PC-3 (cell line): Measurements from ENCODE around the gene RNF181. TPM values are rescaled to one million over a fixed set of nuclear protein-coding genes. Genes with fewer than 3 reads are reported as not detected.
"Not testable (repeated sequence)": the region's sequence is repeated elsewhere in the genome, so short reads cannot be mapped to it uniquely, and the experiment has no call there.

ENCODE experiments used
- ATAC-seq: fragments of 200-7000 bp; cut with Tn5 transposase; 2 replicates; pipeline ENCODE4 v1.9.1; 2020; ENCODE audit warnings: mild to moderate bottlenecking, moderate library complexity
- BruUV-seq: library from RNA; stranded (reverse); fragments of 400-500 nt; replicated peaks from 2 replicates; lab custom pipeline; 2021; lab: Mats Ljungman, UMichigan
- CTCF ChIA-PET: fragments of 300-600 bp; sonication (Branson Sonifier 250); formaldehyde crosslinking; loops from one replicate; lab custom pipeline; 2022; ENCODE audit warnings: antibody characterized with exemption; lab: Charles Lee
- POLR2A ChIA-PET: fragments of 300-600 bp; sonication (Branson Sonifier 250); formaldehyde crosslinking; loops from one replicate; lab custom pipeline; 2022; ENCODE audit warnings: antibody characterized with exemption; ENCODE audit not compliant: unreplicated experiment; lab: Charles Lee
- DNase-seq: peaks from one replicate; pipeline ENCODE4 v3.0.0-alpha.2; 2015
- H2AFZ ChIP-seq: fragments of 300-600 bp; sonication (generic); 2 replicates; pipeline ENCODE4 v1.6.0; 2016; ENCODE audit warnings: antibody characterized with exemption, low read length
- H3F3A ChIP-seq: fragments of 300-600 bp; sonication (generic); one replicate; pipeline ENCODE4 v1.6.0; 2017; ENCODE audit warnings: antibody characterized with exemption, low read length, control low read depth, mild to moderate bottlenecking; ENCODE audit not compliant: unreplicated experiment
- H3K27ac ChIP-seq: fragments of 300-600 bp; sonication (generic); 2 replicates; pipeline ENCODE4 v1.5.1; 2016; ENCODE audit warnings: mild to moderate bottlenecking, low read length
- H3K27me3 ChIP-seq: fragments of 300-600 bp; sonication (generic); 2 replicates; pipeline ENCODE4 v1.6.1; 2016; ENCODE audit warnings: low read length, mixed read lengths
- H3K36me3 ChIP-seq: fragments of 300-600 bp; sonication (generic); 2 replicates; pipeline ENCODE4 v1.6.1; 2016; ENCODE audit warnings: low read depth, mixed run types, low read length, mixed read lengths
- H3K4me1 ChIP-seq: fragments of 300-600 bp; sonication (generic); 2 replicates; pipeline ENCODE4 v1.5.1; 2016; ENCODE audit warnings: low read length; ENCODE audit not compliant: insufficient read depth
- H3K4me2 ChIP-seq: fragments of 300-600 bp; sonication (generic); 2 replicates; pipeline ENCODE4 v1.6.0; 2016; ENCODE audit warnings: low read length
- H3K4me3 ChIP-seq: fragments of 300-600 bp; sonication (generic); 2 replicates; pipeline ENCODE4 v1.5.1; 2016; ENCODE audit warnings: mild to moderate bottlenecking, low read length, mixed read lengths
- H3K79me2 ChIP-seq: fragments of 300-600 bp; sonication (generic); 2 replicates; pipeline ENCODE4 v1.6.1; 2017; ENCODE audit warnings: low read length, mixed read lengths
- H3K9ac ChIP-seq: fragments of 300-600 bp; sonication (generic); 2 replicates; pipeline ENCODE4 v1.6.0; 2016; ENCODE audit warnings: mild to moderate bottlenecking, low read length
- H3K9me2 ChIP-seq: fragments of 300-600 bp; sonication (generic); replicated peaks from 2 replicates; pipeline ENCODE4 v1.6.1; 2016; ENCODE audit warnings: mixed run types, low read length, mixed read lengths
- H3K9me3 ChIP-seq: fragments of 300-600 bp; sonication (generic); 2 replicates; pipeline ENCODE4 v1.6.1; 2016; ENCODE audit warnings: low read length, mixed read lengths
- H4K20me1 ChIP-seq: fragments of 300-600 bp; sonication (generic); 2 replicates; pipeline ENCODE4 v1.6.1; 2016; ENCODE audit warnings: low read length, mixed read lengths
- EZH2 ChIP-seq: fragments of 300-600 bp; sonication (generic); IDR thresholded peaks from one replicate; pipeline ENCODE4 v1.6.1; 2017; ENCODE audit warnings: antibody characterized with exemption, mild to moderate bottlenecking, low read length; ENCODE audit not compliant: unreplicated experiment
- EZH2phosphoT487 ChIP-seq: fragments of 300-600 bp; sonication (generic); IDR thresholded peaks from 2 replicates; pipeline ENCODE4 v1.6.1; 2018; ENCODE audit warnings: mild to moderate bottlenecking, antibody characterized with exemption, low read length, borderline replicate concordance
- intact Hi-C: fragments of 100-400 bp; cut with micrococcal nuclease; formaldehyde crosslinking; loops from 2 replicates; pipeline ENCODE4 v1.9.0; 2023
- total RNA-seq: library from RNA; depleted of rRNA; stranded (reverse); fragments of >200 nt; gene quantifications from 2 replicates; pipeline ENCODE4 v1.2.3, GENCODE V29; 2014
- TF ChIP-seq, protein P1 (sequence below): fragments of 300-600 bp; sonication (generic); conservative IDR thresholded peaks from 2 replicates; pipeline ENCODE4 v1.5.1; 2017; ENCODE audit warnings: antibody characterized with exemption, low read depth, mild to moderate bottlenecking, low read length

Gene RNF181
- total RNA-seq, 1 experiment from 2014 or later = 225 TPM

DNA sequence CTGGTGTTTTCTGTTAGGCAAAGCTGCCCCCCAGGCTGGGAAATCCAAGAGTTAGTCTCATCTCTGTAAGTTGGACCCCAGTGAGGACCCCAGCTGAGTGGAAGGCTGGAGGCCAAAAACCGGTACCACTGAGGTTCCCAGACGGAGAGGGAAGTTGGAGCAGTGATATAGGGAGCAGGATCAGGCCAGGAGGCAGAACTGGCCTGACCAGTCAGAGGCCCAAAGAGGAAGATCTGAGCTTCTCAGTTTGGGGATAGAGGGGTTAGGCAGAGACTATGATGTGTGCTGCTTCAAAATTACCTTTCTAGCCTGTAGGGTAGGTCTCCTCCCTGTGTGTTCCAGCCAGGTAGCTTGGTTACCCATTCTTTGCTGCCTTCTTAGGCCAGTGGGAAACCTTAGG, 4.6 kb upstream of the RNF181 start:
- H3K4me2 ChIP-seq = no peak overlapping the region
- no peak overlapping the region for H3K4me3 ChIP-seq
- no peaks in the 10 kb centered on the region for H3K36me3 ChIP-seq
- TF ChIP-seq EZH2 (no peak), EZH2phosphoT487 (no peak)
- TF ChIP-seq, protein P1, sequence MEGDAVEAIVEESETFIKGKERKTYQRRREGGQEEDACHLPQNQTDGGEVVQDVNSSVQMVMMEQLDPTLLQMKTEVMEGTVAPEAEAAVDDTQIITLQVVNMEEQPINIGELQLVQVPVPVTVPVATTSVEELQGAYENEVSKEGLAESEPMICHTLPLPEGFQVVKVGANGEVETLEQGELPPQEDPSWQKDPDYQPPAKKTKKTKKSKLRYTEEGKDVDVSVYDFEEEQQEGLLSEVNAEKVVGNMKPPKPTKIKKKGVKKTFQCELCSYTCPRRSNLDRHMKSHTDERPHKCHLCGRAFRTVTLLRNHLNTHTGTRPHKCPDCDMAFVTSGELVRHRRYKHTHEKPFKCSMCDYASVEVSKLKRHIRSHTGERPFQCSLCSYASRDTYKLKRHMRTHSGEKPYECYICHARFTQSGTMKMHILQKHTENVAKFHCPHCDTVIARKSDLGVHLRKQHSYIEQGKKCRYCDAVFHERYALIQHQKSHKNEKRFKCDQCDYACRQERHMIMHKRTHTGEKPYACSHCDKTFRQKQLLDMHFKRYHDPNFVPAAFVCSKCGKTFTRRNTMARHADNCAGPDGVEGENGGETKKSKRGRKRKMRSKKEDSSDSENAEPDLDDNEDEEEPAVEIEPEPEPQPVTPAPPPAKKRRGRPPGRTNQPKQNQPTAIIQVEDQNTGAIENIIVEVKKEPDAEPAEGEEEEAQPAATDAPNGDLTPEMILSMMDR = no peak
- POLR2A ChIA-PET = no interaction called here
- no peak overlapping the region for H2AFZ ChIP-seq
- no peaks in the 10 kb centered on the region for H3K9me3 ChIP-seq
- H3K4me1 ChIP-seq = peaks cover 16% of the 10 kb centered on the region
- H3F3A ChIP-seq = no peaks in the 10 kb centered on the region
- no TSS peak for BruUV-seq
- H3K9ac ChIP-seq = no peak overlapping the region
- CTCF ChIA-PET = no interaction called here
- H3K27me3 ChIP-seq = no peaks in the 10 kb centered on the region
- H3K79me2 ChIP-seq = peaks cover 4% of the 10 kb centered on the region
- H4K20me1 ChIP-seq = no peaks in the 10 kb centered on the region
- DNase-seq = no peak
- no peaks in the 10 kb centered on the region for H3K9me2 ChIP-seq
- H3K27ac ChIP-seq = peak overlapping the region; percentile 16; the same call in 1 of the 2 replicates
- intact Hi-C loops = no loop called here
- ATAC-seq = no peak

GRCh38 chr2:85591563-85591962, 4.0 kb upstream of the RNF181 start:
- Histone ChIP-seq H3K79me2 (peaks cover 10% of the 10 kb centered on the region), H3F3A (no peaks in the 10 kb centered on the region), H3K36me3 (no peaks in the 10 kb centered on the region; the same call in 1 of the 2 replicates), H3K27ac (no peak overlapping the region), H2AFZ (no peak overlapping the region), H3K4me1 (peaks cover 20% of the 10 kb centered on the region), H3K4me3 (no peak overlapping the region), H3K4me2 (no peak overlapping the region), H3K9me2 (no peaks in the 10 kb centered on the region), H4K20me1 (no peaks in the 10 kb centered on the region), H3K9me3 (no peaks in the 10 kb centered on the region), H3K9ac (no peak overlapping the region), H3K27me3 (no peaks in the 10 kb centered on the region)
- ChIA-PET CTCF (no interaction called here), POLR2A (no interaction called here)
- no peak for ATAC-seq
- intact Hi-C loops = no loop called here
- no TSS peak for BruUV-seq
- no peak for DNase-seq
- TF ChIP-seq EZH2phosphoT487 (no peak), EZH2 (no peak)
- TF ChIP-seq, protein P1 = no peak

DNA sequence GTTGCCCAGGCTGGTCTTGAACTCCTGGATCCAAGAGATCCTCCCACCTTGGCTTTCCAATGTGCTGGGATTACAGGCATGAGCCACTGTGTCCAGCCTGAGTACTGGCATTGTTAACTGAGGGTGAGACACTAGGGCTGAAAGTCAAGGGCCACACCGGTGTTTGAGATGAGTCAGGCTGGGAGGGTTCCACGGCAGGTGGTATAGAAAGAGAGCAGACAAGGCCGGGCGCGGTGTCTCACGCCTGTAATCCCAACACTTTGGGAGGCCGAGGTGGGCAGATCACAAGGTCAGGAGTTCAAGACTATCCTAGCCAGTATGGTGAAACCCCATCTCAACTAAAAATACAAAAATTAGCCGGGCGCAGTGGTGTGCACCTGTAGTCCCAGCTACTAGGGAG, 3.2 kb upstream of the RNF181 start:
- Histone ChIP-seq H3K4me1 (peaks cover 24% of the 10 kb centered on the region), H3K79me2 (peaks cover 17% of the 10 kb centered on the region)
- H3K9me2 ChIP-seq, H3K4me2 ChIP-seq, H3K4me3 ChIP-seq, DNase-seq, BruUV-seq, intact Hi-C loops, ATAC-seq, H3K9ac ChIP-seq, POLR2A ChIA-PET, H3F3A ChIP-seq, H2AFZ ChIP-seq, H3K36me3 ChIP-seq, CTCF ChIA-PET, H4K20me1 ChIP-seq, H3K27ac ChIP-seq, H3K27me3 ChIP-seq, H3K9me3 ChIP-seq: not testable (repeated sequence)
